Measurements from ENCODE around the gene SPARC.
A peak's percentile ranks its signal among the peaks of the same experiment; 100 is the strongest.

Gene SPARC

GRCh38 chr5:151703227-151703626 lies 16.5 kb upstream of the SPARC start:
- TF ChIP-seq ZC3H10 (CRISPR knock-in tag; IDR thresholded peaks at IDR 0.05) (peak; percentile 61; the same call in 1 of the 2 replicates), ARNTL (CRISPR knock-in tag; IDR thresholded peaks at IDR 0.05; ENCODE audit: borderline replicate concordance, low read depth) (no peak), ISL1 (CRISPR knock-in tag; IDR thresholded peaks at IDR 0.05) (peak; percentile 76), CSDC2 (CRISPR knock-in tag; IDR thresholded peaks at IDR 0.05) (no peak), TCF4 (CRISPR knock-in tag; IDR thresholded peaks at IDR 0.05; ENCODE audit: borderline replicate concordance) (peak; percentile 93), TSHZ2 (CRISPR knock-in tag; IDR thresholded peaks at IDR 0.05) (peak; percentile 93), SNAI2 (CRISPR knock-in tag; IDR thresholded peaks at IDR 0.05) (0 out of 2 replicates have a peak, but pooled peaks have one; percentile 53), ESRRG (CRISPR knock-in tag; IDR thresholded peaks at IDR 0.05) (0 out of 2 replicates have a peak, but pooled peaks have one; percentile 56), CREB5 (CRISPR knock-in tag; IDR thresholded peaks at IDR 0.05; ENCODE audit: low read depth) (peak; percentile 38; the same call in 1 of the 2 replicates), CSRNP3 (CRISPR knock-in tag; IDR thresholded peaks at IDR 0.05) (0 out of 2 replicates have a peak, but pooled peaks have one; percentile 15), PATZ1 (CRISPR knock-in tag; IDR thresholded peaks at IDR 0.05; ENCODE audit: borderline replicate concordance) (no peak)

GRCh38 chr5:151700820-151701219 lies 14.1 kb upstream of the SPARC start:
- ATAC-seq, result no peak
- TF ChIP-seq ZFP30 (CRISPR knock-in tag; IDR thresholded peaks at IDR 0.05) (no peak), ZNF565 (CRISPR knock-in tag; conservative IDR thresholded peaks at IDR 0.05; ENCODE audit: low read depth) (no peak), ESRRG (CRISPR knock-in tag; IDR thresholded peaks at IDR 0.05) (no peak), ZNF70 (CRISPR knock-in tag; IDR thresholded peaks at IDR 0.05) (no peak), OSR1 (CRISPR knock-in tag; IDR thresholded peaks at IDR 0.05) (no peak), TSHZ2 (CRISPR knock-in tag; IDR thresholded peaks at IDR 0.05) (no peak), TCF4 (CRISPR knock-in tag; IDR thresholded peaks at IDR 0.05; ENCODE audit: borderline replicate concordance) (no peak), CREB5 (CRISPR knock-in tag; IDR thresholded peaks at IDR 0.05; ENCODE audit: low read depth) (no peak), ZNF8 (CRISPR knock-in tag; IDR thresholded peaks at IDR 0.05) (no peak), RARB (CRISPR knock-in tag; IDR thresholded peaks at IDR 0.05) (no peak), PPARA (CRISPR knock-in tag; IDR thresholded peaks at IDR 0.05; ENCODE audit: borderline replicate concordance) (no peak), POU6F1 (CRISPR knock-in tag; IDR thresholded peaks at IDR 0.05; ENCODE audit: borderline replicate concordance, low read depth) (no peak), GLIS3 (CRISPR knock-in tag; IDR thresholded peaks at IDR 0.05) (no peak), ISL1 (CRISPR knock-in tag; IDR thresholded peaks at IDR 0.05) (no peak), PATZ1 (CRISPR knock-in tag; IDR thresholded peaks at IDR 0.05; ENCODE audit: borderline replicate concordance) (no peak), ZC3H10 (CRISPR knock-in tag; IDR thresholded peaks at IDR 0.05) (no peak), BACH2 (CRISPR knock-in tag; IDR thresholded peaks at IDR 0.05; ENCODE audit: borderline replicate concordance) (no peak), TOX (CRISPR knock-in tag; IDR thresholded peaks at IDR 0.05; ENCODE audit: borderline replicate concordance) (no peak)

More at GRCh38 chr5:151703227-151703626, 16.5 kb upstream of the SPARC start:
- peak; percentile 3; the same call in 1 of the 3 replicates for ATAC-seq
